Testis (tissue), 3 donors: ENCODE measurements around the gene CDK14. TPM values are rescaled to one million over a fixed set of nuclear protein-coding genes. Genes with fewer than 3 reads are reported as not detected.

ENCODE experiments used
- DNase-seq: peaks from one replicate; pipeline ENCODE4 v3.0.0-alpha.2; 2019
- H3K27ac ChIP-seq, 2 donors: fragments of 200-600 bp; sonication (generic); one replicate each; pipeline ENCODE4 v1.5.1; 2019
- H3K27me3 ChIP-seq: fragments of 200-600 bp; sonication (generic); one replicate; pipeline ENCODE4 v1.5.1; 2019
- H3K36me3 ChIP-seq: fragments of 200-600 bp; sonication (generic); one replicate; pipeline ENCODE4 v1.5.1; 2017; ENCODE audit warnings: low read depth; ENCODE audit errors: missing control alignments
- H3K4me1 ChIP-seq: fragments of 200-600 bp; sonication (generic); one replicate; pipeline ENCODE4 v1.5.1; 2019
- H3K4me3 ChIP-seq, 2 donors: fragments of 200-600 bp; sonication (generic); one replicate each; pipeline ENCODE4 v1.5.1; 2017 to 2019
- H3K9me3 ChIP-seq: fragments of 200-600 bp; sonication (generic); one replicate; pipeline ENCODE4 v1.5.1; 2017
- CTCF ChIP-seq, 3 experiments: fragments of 450-650 bp in 2 of 3; fragments of 200-600 bp in 1 of 3; sonication (generic) in 1 of 3; IDR thresholded peaks; one replicate each; pipeline ENCODE4 v1.5.1; 2016 to 2019; ENCODE audit warnings: antibody characterized with exemption in 3 of 3, mild to moderate bottlenecking in 2 of 3, moderate library complexity in 1 of 3
- POLR2A ChIP-seq: fragments of 450-650 bp; IDR thresholded peaks from one replicate; pipeline ENCODE4 v1.6.1; 2017; ENCODE audit warnings: antibody characterized with exemption, mild to moderate bottlenecking, moderate library complexity
- WGBS, 2 donors: methylation state at CpG; one replicate each; pipeline ENCODE4 v1.1.5; 2018; 5-methylcytosine and 5-hydroxymethylcytosine counted together
- intact Hi-C: fragments of 100-400 bp; cut with DNase I; formaldehyde crosslinking; loops from one replicate; pipeline ENCODE4 v1.15.1; 2023; ENCODE audit warnings: low total_unique reads
- polyA plus RNA-seq: library from polyadenylated mRNA; stranded (reverse); fragments of 350-450 nt; fragmentation: Illumina TruSeq; extraction: RNeasy Lipid Tissue Mini Kit (QIAGEN cat#74804); gene quantifications from one replicate; pipeline ENCODE4 v1.2.3, GENCODE V29; 2014; ENCODE audit warnings: low read depth, low replicate concordance; ENCODE audit not compliant: insufficient read depth
- total RNA-seq, 2 donors: library from RNA; depleted of rRNA; stranded (reverse); fragments of >200 nt; gene quantifications; one replicate each; pipeline ENCODE4 v1.2.3, GENCODE V29; 2016

Gene CDK14
- total and polyA plus RNA-seq, 3 donors from 2014 or later, result 18.9 to 22.7 (median 19.5) TPM

GRCh38 chr7:91013078-91013477 is 417.0 kb downstream of the CDK14 start:
- TF ChIP-seq CTCF (IDR thresholded peaks at IDR 0.05) (no peak), POLR2A (no peak)
- 84 to 95% methylated on average over 1 of the region's 1 CpG for WGBS, 2 donors
- no peaks in the 10 kb centered on the region for H3K9me3 ChIP-seq
- H3K36me3 ChIP-seq, result no peaks in the 10 kb centered on the region
- H3K4me3 ChIP-seq, result no peak overlapping the region
- no peaks in the 10 kb centered on the region for H3K27me3 ChIP-seq
- DNase-seq, result no peak
- intact Hi-C loops, result no loop called here
- no peak overlapping the region for H3K27ac ChIP-seq
- no peaks in the 10 kb centered on the region for H3K4me1 ChIP-seq

GRCh38 chr7:91019686-91020385 is 423.7 kb downstream of the CDK14 start:
- Histone ChIP-seq H3K4me3 (no peak overlapping the region), H3K9me3 (no peaks in the 10 kb centered on the region), H3K27ac (no peak overlapping the region), H3K4me1 (no peaks in the 10 kb centered on the region), H3K36me3 (no peaks in the 10 kb centered on the region), H3K27me3 (no peaks in the 10 kb centered on the region)
- no peak for TF ChIP-seq CTCF (IDR thresholded peaks at IDR 0.05)
- no peak for TF ChIP-seq POLR2A
- DNase-seq, result no peak
- WGBS, 2 donors, result 91 to 94% methylated on average over 2 of the region's 2 CpGs
- intact Hi-C loops, result no loop called here

GRCh38 chr7:91020636-91021385 is 424.7 kb downstream of the CDK14 start:
- Histone ChIP-seq H3K9me3 (no peaks in the 10 kb centered on the region), H3K27me3 (no peaks in the 10 kb centered on the region), H3K27ac (no peak overlapping the region), H3K4me3 (no peak overlapping the region), H3K36me3 (no peaks in the 10 kb centered on the region), H3K4me1 (no peaks in the 10 kb centered on the region)
- DNase-seq, result no peak
- TF ChIP-seq POLR2A (no peak), CTCF (IDR thresholded peaks at IDR 0.05) (no peak)
- 82 to 84% methylated on average over 3 of the region's 3 CpGs for WGBS, 2 donors
- intact Hi-C loops, result no loop called here

- Histone ChIP-seq H3K27ac (no peak overlapping the region), H3K27me3 (no peaks in the 10 kb centered on the region), H3K4me1 (no peaks in the 10 kb centered on the region), H3K4me3 (no peak overlapping the region), H3K36me3 (no peaks in the 10 kb centered on the region), H3K9me3 (no peaks in the 10 kb centered on the region)
- intact Hi-C loops, result no loop called here
- TF ChIP-seq CTCF (IDR thresholded peaks at IDR 0.05) (no peak), POLR2A (no peak)
- 89 to 93% methylated on average over 1 of the region's 1 CpG for WGBS, 2 donors
- no peak for DNase-seq
Observed at GRCh38 chr7:91021956-91022355, 425.8 kb downstream of the CDK14 start.
